Omental fat pad (tissue), 4 donors: ENCODE data around the gene HTRA3. TPM values are rescaled to one million over a fixed set of nuclear protein-coding genes. Genes with fewer than 3 reads are reported as not detected.

Source experiments
- ATAC-seq: fragments of 150-250 bp; one replicate; pipeline ENCODE4 v1.9.1; 2016; ENCODE audit warnings: mild to moderate bottlenecking, moderate library complexity; ENCODE audit not compliant: low FRiP score
- DNase-seq: peaks from one replicate; pipeline ENCODE4 v3.0.0-alpha.2; 2019; ENCODE audit warnings: low spot score
- total RNA-seq, 4 donors: library from RNA; depleted of rRNA; stranded (reverse); fragments of >200 nt; gene quantifications; one replicate each; pipeline ENCODE4 v1.1.0, GENCODE V29; 2016
- TF ChIP-seq, protein P1 (sequence below), 3 donors: fragments of 450-650 bp; IDR thresholded peaks; one replicate each; pipeline ENCODE4 v1.5.1; 2016 to 2017; ENCODE audit warnings: antibody characterized with exemption in 3 of 3, mild to moderate bottlenecking in 3 of 3, moderate library complexity in 2 of 3

The HTRA3 gene
- total RNA-seq, 4 donors from 2014 or later: 15.8 to 147 (median 23.3) TPM

DNA sequence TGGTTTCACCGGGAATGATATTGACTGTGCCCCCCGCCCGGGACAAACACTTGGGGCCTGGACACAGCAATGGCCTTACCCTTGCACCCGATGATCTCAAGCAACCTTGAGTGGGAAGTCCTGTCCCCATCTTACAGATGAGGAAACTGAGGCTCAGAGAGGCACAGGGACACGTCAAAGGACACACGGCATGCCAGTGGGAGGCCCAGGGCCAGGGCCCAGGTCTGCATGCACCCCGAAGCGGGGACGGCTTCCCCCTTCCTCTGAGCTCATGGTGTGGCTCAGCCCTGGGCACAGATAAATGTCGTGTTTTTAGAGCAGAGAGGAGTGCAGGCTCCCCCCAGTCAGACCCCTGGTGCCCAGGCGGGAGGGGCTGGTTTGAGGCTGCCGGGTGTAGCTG lies 33.9 kb upstream of the HTRA3 start:
- ATAC-seq: no peak

DNA sequence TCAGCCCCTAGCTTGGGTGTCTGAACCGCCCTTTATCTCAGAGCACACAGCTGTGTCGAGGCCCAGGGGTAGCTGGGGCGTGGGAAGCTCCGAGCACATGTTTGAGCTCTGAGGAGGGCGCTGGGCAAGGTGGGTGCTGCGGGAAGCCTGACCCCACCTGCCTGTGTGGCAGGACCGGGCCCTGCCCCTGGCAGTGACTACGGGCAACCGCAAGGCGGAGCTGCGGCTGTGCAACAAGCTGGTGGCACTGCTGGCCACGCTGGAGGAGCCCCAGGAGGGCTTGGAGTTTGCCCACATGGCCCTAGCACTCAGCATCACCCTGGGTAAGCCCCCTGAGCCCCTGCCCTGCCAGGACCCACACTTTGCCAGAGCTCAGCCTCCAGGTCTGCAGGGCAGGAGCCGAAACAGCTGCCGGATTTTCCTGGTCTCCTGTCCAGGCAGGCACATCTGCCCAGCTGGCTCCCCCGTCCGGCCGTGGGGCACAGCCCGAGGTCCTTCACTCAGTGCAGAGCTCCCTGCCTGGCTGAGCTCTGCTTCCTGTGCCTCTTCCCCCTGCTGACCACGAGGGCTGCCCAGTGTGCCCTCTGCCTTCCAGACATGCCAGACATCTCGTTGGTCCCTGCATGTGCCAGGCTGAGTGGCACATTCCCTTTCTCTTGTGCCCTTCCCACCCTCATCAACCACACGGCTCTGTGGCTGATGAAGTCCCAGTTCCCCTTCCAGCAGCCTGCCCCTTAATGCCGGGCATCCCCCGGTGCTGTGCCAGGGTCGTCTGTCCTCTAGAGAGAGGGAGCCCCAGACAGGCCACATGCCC lies 33.2 kb upstream of the HTRA3 start:
- TF ChIP-seq, protein P1, sequence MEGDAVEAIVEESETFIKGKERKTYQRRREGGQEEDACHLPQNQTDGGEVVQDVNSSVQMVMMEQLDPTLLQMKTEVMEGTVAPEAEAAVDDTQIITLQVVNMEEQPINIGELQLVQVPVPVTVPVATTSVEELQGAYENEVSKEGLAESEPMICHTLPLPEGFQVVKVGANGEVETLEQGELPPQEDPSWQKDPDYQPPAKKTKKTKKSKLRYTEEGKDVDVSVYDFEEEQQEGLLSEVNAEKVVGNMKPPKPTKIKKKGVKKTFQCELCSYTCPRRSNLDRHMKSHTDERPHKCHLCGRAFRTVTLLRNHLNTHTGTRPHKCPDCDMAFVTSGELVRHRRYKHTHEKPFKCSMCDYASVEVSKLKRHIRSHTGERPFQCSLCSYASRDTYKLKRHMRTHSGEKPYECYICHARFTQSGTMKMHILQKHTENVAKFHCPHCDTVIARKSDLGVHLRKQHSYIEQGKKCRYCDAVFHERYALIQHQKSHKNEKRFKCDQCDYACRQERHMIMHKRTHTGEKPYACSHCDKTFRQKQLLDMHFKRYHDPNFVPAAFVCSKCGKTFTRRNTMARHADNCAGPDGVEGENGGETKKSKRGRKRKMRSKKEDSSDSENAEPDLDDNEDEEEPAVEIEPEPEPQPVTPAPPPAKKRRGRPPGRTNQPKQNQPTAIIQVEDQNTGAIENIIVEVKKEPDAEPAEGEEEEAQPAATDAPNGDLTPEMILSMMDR (IDR thresholded peaks at IDR 0.05): no peak
- ATAC-seq: no peak
- DNase-seq: no peak

More for the DNA sequence above, 33.9 kb upstream of the HTRA3 start:
- TF ChIP-seq, protein P1 (IDR thresholded peaks at IDR 0.05): no peak
- no peak for DNase-seq

DNA sequence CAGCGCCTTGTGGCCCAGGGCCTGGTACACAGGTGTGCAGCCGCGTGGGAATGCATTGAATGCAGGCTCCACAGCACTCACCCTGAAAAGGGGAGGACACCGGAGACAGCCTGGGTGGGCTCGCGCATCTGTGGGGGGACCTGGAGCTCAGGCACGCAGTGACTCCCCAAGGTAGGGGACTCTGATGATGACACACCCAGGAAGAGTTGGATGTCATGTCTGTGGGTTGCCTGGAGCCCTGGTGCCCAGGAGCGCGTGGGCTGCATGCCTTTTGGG lies 32.7 kb upstream of the HTRA3 start:
- ATAC-seq (no peak), DNase-seq (no peak)
- TF ChIP-seq, protein P1 (IDR thresholded peaks at IDR 0.05): no peak

- no peak for DNase-seq
- ATAC-seq: no peak
- TF ChIP-seq, protein P1 (IDR thresholded peaks at IDR 0.05): no peak
Observed at GRCh38 chr4:8237256-8237989, 32.1 kb upstream of the HTRA3 start.

DNA sequence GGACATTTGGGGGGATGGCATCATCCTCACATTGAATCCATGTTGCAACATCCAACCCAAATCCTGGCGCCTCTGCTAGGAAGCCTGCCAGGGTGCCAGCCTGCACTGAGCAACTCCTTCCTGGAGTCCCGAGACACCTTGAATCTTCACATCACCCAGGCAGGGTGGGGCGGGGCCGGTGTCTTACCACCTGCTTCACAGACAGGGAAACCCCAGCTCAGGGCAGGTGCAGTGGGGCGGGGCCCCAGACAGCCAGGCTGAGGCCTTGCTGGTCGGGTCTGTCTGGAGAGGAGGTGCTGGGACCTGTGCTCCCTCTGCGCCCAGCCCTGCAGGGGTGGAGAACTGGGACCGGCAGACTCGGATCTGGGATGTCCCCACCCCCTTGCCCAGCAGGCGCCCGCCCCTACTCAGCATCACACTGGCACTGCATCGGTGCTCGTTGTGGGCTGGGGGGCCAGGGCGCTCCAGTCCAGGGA lies 31.5 kb upstream of the HTRA3 start:
- no peak for ATAC-seq
- DNase-seq: no peak
- TF ChIP-seq, protein P1 (IDR thresholded peaks at IDR 0.05): no peak

DNA sequence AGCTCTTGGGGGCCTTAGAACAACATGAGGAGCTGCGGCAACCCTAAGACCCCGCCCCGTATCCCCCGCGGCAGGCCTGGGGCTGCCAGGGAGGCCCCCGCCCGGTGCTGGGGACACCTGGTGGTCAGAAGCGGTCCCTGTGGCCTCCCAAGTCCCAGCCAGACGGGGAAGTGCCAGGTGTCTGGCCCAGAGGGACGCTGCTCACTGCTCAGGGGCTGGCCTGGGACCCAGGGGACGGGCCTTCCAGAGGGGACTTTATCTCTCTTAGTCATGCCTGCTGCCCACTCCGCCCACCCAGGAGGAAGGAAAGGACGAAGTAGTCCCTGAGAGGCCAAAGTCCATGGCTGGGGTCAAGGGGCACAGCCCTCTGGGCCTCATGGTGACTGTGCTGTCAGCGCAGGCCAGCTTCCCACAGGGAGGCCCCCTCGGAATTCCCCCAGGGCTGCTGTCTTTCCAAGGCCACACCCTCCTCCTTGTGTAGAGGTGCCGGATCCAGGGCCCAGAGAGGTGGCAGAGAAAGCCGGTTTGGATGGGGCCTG lies 31.0 kb upstream of the HTRA3 start:
- TF ChIP-seq, protein P1 (IDR thresholded peaks at IDR 0.05): no peak
- no peak for ATAC-seq
- DNase-seq: no peak
